Activated T-cell treated with anti-CD3 and anti-CD28 coated beads for 1 hour (primary cell): ENCODE data around the gene SAMD9L.
A peak's percentile ranks its signal among the peaks of the same experiment; 100 is the strongest.

Experiments used
- DNase-seq: peaks from one replicate; pipeline ENCODE4 v3.0.0-alpha.2; 2020; ENCODE audit warnings: low read depth

SAMD9L gene

DNA sequence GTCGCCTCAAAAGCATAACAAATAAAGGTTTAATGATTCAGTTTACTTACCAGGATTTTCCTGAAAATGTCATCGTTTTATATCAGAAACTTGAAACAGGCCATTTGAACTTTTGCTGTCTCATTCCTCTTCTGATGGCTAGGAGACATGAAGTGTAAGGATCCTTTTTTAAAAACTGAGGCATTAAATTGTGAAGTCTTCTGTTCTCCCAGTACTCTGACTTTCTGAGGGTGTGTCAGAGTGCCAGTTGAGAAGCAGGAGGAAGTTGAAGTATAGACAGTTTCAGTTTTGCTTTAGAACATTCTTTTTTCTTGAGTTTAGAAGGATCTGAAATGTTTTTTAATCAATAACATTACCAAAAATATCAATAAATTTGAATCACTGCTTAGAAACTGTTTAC is at the start of gene SAMD9L:
Gene SAMD9L (minus strand): TSS at position 242 of the 400 bp plus-strand sequence. CDS start 12,414 bp downstream, outside the sequence.
- DNase-seq = no peak

DNA sequence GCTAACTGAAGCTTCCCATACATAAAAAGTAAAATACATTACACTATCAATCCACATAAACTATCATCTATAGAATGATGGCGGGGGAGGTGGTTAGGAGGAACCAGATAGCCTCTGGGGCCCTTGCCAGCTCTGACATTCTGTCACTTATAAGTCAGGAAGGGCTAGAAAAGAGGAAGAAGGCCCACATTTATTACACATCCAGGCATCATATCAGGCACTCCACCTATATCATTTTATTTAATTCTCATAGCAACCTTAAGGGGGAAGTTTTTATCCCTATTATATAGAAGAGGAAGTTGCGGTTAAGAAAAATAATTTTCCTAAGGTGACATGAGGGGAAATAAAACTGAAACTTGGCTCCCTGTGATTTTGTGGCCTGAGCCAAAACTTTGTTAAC is 48.2 kb upstream of the SAMD9L start:
- DNase-seq = no peak

DNA sequence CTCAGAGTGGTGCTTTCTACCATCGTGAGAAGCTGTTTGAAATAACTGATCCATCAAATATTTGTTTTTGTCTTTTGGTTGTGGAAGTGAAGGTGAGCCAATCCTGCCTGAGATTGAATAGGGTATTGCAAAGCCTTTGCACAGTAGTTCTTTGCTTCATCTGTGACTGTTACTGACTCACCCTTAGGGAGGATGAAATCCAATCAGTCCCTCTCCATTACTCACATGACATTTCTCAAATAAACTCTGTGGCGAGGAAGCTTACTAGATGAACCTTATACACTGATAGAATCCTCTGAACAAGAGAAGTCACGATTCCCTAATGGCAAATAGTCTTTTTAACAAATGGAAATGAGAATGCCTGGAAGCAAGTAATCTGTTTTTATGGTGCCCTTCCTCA is 46.2 kb upstream of the SAMD9L start:
- no peak for DNase-seq

DNA sequence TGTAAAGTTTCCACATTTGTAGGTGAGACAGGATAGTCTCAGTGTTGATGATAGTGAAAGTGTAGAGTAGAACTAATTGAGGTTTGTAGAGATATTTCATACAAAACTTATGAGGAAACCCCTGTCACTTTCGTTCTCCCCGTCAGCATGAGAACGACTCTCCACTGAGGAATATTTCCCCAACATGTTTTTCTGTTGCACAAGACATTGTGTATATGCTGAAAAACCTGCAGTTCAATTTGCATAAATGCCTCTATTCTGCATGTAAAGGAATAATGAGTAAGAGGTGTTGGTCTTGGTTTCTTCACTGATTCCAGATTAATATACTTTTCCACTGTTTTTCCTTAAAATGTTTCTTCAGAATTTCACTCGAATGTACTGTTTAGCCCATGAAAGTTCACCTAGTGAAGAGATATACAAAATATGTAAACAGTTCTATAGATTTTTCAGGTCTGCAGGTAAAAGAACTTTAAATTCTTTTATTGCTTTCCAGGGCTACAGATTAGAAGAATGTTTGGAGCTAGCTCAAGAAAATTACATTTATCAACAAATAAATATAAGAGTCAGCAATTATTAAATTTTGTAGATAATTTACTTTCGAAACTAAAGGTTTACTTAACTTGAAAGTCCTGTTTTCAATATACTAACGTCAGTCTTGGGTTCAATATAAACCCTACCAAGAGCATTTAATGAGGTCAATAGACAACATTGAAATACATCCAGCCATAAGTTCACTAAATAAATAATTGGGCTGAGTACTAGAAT is 40.9 kb upstream of the SAMD9L start:
- DNase-seq = no peak

DNA sequence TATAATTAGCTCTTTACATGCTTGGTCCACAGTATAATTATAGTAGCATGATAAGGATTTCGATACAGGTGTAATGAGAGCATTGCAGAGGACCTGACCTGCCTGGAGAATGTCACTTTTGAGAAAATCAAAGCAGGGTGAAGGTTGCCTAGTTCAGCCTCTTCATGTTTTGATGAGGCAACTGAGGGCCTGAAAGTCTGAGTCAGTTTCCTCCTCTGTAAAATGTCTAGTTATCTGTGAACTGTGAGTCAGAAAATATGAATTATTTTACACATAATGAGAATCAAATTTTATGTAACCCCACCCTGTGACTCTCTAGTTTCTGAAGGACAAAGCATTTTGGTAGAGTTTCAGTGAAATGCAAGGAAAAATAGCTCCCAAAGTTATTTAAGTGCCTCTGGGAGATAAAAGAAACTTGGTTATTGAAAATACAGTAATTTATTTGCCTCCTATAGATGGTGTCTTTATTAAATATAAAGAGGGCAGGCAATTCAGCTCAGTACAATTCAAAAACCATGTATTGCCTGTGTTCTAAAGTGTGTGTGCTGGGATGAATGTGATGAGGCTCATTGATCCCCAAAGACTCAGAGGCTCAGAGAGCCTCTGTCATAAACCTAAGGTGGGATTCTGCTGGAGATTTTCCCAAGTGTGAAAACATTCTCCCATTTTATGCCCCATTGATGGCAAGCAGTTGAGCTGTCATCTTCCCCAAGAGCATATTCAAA is 37.3 kb upstream of the SAMD9L start:
- no peak for DNase-seq

DNA sequence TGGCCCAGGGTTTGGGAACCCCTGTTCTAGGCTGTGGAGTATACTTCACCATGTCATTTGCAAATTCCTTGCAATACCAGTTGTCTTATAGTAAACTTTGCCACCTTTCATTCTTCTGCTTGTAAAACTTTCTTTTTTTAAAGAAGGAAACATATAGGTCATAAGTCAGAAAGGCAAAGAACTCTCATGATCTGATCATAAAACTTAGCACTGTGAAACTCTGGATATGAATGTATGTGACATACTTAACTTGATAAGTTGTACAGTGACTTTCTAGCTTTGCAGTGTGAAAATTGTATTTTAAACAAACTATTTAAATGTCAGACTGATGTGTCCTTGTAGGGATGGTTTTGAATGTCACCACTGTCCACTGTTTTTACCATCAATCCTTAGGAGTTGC is 31.0 kb upstream of the SAMD9L start:
- no peak for DNase-seq

DNA sequence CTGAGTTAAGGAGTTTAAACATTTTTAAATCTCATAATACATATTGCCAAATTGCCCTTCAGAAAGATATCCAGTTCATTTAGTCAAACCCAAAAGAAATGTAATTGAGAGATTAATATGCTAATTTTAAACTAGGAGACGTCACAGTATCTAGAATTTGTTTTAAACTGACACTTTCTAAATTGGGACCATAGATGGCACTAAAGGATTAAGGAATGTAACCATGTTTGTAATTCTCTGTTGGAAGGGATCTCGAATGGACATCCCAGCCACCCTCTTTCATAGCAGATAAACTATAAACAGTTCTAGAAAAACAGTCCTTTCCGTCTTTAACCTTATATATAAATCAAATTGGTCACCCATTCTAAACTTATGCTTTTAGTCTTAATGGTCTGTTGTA is 30.0 kb upstream of the SAMD9L start:
- no peak for DNase-seq

DNA sequence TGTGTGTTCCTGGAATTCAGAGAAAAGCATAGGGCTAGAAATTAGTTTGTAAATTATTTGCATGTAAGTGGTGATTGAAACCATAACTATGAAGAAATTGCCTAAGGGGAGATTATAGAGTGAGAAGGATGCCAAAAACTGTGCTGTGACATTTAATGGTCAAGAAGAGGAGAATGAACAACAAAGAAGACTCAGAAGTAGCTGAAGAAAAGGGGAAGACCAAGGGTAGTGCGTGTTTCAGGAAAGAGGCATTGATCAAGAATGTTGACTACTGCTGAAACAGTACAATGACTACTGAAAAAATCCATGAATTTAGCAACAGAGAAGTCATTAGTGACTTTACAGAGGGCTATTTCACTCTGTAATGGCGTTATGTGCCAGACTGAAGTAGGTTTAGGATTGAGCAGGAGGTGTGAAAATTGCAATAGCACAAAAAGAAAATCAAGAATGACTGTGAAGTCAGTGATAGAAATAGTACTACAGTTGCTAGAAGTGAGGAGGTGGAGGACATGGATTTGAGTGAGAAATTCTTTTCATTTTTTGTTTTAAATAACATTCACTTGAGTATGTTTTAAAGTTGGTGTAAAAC is 28.9 kb upstream of the SAMD9L start:
- DNase-seq = no peak

DNA sequence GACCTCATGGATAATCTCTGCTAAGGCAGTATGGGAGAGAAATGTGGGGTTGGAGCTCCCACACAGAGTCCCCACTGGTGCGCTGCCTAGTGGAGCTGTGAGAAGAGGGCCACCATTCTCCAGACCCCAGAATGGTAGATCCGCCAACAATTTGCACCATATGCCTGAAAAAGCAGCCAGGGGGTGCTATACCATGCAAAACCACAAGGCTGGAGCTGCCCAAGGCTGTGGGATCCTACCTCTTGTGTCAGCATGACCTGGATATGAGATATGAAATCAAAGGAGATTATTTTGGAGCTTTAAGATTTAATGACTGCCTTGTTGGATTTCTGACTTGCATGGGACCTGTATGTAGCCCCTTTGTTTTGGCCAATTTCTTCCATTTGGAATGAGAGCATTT is 27.0 kb upstream of the SAMD9L start:
- DNase-seq = no peak

DNA sequence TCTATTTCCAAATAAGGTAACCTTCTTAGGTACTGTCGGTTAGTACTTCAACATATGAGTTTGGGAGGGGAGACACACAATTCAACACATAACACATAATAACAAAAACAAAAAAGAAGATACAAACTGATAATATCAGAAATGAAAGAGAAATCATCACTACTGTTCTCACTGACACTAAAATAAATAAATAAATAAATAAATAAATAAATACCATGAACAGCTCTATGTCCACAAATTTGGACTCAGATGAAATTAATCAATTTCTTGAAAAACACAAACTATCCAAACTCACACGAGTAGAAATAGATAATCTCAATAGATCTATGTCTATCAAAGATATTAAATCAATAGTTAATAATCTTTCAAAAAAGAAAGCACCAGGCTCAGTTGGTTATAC is 24.5 kb upstream of the SAMD9L start:
- DNase-seq = no peak

DNA sequence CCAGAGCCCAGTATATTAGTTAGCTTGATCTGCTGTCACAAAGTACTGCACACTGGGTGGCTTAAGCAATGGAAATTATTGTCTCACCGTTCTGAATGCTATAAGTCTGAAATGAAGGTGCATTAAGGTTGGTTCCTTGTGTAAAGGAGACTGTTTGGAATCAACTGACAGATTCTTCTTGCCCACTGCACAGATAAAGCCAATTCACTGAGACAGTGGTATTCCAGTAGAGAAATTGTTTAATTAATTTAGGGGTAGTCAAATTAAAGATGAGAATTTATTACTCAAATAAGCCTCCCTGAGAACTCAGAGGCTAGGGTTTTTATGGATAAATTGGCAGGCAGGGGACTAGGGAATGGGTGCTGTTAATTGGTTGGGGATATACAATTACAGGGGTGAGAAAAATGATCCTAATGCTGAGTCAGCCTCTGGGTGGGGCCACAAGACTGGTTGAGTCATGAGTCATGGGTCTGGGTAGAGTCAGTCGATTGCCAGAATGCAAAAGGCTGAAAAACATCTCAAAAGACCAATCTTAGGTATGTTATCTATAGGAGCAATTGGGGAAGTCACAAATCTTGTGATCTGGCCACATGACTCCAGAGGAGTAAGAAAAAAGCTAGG is 23.5 kb upstream of the SAMD9L start:
- no peak for DNase-seq

DNA sequence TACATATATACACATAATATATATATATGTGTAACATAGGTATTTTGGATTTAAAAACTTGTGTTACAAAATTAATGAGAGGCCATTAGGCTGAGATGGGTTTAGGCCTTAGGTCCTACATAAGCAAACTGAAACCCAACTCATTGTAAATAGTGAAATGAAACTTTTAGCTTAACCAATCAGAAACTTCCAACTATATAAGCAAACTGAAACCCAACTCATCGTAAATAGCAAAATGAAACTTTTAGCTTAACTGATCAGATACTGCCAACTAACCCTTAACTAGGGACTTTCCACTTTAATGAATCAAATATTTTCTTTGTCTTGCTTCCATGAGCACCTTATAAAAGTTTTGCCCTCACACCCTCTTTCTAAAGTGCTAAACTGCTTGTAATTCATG is 17.3 kb upstream of the SAMD9L start:
- no peak for DNase-seq

DNA sequence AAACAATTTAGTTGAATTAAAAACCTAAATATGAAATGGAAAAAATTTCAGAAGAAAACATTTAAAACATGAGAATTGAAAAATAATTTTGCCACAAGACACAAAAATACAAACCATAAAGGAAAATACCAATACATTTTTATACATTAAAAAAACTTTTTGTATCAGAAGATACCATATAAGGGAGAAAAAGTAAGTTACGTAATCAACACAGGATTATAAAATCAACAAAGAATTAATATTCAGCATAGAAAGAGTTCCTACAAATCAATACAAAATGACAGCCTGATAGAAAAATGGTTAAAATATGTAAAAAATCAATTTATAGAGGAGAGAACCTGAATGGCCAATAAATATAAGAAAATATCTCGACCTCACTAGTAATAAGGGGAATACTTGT is 16.6 kb upstream of the SAMD9L start:
- no peak for DNase-seq

DNA sequence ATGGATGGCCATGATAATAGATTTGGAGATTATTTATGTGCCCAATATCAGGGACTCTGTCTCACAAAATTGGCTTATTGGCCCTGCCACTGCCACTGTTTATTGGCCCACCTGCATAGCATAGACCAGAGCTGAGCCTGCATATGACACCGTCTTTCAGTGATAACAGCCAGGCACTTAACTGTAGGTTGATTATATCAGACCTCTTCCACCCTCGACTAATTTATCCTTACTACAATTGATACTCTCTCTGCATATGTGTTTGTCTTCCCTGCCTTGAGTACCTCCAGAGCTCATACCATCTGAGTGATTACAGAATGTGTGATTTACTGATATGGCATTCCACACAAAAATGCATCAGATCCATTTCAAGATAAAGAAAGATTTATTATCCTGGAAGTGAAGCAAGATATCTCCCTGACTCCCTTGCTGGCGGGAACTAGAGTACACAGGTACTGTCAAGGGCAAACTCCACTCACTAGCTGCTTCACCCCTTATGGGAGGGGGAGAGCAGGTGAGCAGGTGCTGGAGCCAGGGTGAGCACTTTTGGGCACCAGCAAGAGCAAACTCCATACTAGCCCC is 13.1 kb upstream of the SAMD9L start:
- no peak for DNase-seq

DNA sequence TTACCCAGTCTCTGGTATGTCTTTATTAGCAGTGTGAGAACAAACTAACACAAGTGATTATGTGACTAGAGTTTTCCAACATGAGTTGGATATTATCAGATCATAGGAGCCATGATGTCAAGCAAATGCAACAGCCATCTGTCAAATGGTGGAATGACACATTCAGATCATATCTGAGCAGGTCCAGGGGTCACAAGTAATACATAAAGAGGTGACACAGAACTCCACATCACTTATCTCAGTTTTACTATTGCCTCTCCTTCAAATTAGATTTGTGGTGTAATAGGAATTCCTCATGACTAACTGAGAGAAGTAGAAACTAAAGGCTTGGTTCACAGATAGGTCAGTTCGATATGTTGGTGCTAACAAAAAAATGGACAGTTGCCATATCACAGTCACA is 12.2 kb upstream of the SAMD9L start:
- no peak for DNase-seq

DNA sequence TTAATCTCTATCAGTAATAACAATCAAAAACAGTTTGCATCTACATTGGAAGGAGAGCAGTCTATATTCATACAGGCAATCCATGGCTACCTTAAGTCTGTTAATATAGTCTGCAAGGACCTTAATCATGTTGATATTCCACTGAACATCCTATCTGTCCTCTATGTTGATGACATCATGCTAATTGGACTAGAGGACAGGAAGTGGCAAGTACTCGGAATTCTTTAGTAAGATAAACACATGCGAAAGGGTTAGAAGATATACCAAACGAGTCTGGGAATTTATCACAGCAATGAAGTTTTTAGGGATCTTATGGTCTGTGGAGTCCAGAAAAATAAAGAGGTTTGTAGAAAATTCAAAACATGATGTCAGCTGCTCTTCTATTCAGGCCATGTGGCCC is 11.3 kb upstream of the SAMD9L start:
- no peak for DNase-seq

DNA sequence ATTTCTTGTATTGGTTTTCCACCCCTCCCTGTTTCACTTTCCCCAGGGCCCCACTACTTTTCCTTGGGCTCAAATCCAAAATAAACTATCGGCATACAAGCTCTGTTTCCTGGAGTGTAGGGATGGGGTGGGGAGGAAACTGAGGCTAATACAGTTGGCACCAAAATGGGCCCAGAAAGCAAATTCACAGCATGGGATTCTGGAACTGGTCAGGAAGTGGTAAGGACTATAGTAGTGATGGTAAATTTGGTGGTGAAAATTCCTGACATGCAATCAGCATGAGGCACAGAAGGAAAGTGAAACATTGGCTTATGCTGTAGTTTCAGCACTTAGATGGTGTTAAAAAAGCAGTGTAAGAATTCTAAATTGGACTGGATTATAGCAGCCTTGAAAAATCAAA is 8.7 kb upstream of the SAMD9L start:
- no peak for DNase-seq

DNA sequence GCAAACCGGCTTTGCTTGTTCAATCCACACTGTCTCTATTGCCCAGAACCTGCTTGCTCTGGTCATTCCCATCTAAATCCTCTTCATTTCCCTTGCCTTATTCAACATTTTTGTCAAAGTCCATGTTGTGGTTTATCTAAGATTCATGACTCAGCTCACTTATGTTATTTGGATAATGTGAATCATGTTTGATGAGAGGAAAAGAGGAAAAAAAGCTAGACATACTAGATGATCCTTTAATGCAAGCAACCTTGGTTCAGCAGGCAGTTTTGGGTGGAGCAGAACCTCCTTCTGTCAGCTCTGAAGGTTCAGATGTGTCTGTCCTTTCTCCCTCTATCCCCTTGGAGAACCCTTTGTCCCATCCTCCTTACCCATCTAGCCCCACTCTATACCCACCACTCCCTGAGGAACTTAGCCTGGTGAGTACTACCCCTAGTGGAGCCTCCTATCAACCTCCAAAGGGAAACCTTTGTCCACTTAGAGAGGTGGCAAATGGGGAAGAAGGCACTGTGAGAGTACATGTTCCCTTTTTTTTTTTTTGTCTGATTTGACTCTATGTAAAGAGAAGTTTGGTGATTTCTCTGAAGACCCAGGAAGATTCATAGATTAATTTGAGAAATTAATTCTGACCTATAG is 2.1 kb upstream of the SAMD9L start:
- no peak for DNase-seq

DNA sequence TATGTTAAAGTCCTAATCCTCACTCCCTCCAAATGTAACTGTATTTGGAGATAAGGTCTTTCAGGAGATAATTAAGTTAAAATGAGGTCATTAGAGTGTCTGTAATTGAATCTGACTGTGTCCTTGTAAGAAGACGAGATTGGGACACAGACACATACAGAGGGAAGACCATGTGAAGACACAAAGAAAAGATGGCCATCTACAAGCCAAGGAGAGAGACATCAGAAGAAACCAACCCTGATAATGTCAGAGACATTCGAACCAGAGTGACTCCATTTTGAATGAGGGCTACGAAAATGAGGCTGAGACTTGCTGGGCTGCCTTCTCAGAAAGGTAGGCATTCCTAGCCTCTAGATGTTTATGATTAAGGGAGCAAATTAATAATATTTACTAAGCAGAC is 542 bp upstream of the SAMD9L start:
- no peak for DNase-seq

DNA sequence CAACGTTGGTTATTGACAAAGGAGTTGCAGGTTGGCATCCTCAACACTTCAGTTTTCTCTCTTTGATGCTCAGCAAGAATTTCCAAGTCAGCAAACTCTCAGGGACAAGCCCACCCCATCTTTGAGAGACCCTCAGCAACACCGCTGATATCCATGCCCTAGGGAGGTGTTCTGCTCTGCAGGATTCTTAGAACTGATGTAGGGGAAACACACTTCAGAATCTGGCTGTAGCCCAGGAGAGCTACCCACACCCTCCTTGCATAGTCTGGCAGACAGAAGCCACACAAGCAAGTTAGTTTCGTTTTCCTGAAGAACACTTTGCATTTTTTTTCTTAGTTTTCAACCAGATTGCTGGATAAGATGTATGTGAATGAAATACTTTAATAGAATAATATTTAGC is 822 bp downstream of the SAMD9L start:
- peak; percentile 9 for DNase-seq

DNA sequence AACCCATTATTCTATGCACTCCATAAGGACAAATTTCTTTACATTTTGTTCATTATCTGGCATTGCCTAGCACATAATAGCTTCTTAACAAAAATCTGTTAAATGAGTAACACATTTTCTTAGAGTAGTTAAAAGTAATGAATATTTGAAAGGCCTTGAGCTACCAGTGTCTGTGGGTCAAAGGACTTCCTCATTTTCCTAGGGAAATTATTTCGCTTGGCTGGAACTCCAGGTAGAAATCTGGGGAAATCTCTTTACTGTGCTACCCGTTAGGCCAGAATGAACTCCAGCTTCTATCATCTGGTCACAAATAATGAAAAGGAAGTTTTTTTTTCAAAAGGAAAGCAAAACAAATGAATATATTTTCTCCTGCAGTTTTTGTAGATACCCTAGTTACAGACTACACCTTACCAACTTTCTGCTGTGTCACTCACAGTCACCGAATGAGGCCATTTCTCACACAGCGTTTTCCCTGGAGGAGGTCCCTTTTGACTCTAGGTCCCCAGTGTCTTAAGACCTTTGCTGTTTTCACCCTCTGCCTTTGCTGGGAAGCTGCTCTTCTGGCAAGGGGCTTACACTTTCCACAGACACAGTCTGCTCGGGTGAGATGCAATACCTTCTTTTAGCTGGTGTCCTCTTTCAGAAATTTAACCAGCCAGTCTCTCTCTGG is 1.6 kb downstream of the SAMD9L start:
- DNase-seq = no peak

DNA sequence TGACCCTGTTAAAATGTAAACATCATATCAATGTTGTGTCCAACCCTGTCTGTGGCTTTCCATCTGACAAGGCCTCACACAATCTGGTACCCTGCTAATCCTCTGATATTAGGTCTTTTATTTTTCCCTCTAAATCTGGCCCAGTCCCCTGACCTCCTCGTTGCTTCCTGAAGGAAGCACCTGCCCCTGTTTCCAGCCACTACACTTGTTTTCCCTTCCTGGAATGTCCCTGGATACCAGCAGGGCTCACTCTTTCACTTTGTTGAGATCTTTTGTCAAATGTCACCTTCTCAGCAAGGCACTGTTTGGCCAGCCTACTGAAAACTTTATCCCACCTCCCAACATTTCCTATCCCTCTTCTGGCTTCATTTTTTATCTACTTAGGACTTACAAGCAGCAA is 2.1 kb downstream of the SAMD9L start:
- DNase-seq = no peak
